ENCODE measurements around the gene FHIP1A. TPM values are rescaled to one million over a fixed set of nuclear protein-coding genes. Genes with fewer than 3 reads are reported as not detected.

FHIP1A gene
- total and polyA plus RNA-seq, 9 of the 15 experiments (the other 6 are each of a cell fraction or from before 2014, with no cell fraction given) = 0.01 to 0.95 (median 0.04) TPM; not detected in 4

DNA sequence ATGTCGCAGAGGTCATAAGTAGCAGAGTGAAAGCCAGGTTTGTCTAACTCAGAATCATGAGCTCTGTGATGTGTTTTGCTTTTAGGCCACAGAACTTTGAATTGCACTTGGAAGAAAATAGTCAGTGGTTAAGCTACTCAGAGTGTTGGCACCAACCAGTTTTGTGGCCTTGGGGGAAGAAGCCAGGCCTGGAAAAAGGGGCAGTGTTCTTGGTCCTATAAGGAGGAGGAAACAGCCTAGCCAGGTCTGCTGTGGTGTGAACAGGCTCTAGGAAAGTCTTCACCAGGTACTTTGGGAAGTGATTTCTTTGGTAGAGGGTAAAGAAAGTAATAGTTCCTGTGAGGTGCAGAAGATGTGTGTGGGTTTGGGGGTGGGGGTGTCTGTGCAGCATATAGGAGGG lies 49.2 kb downstream of the FHIP1A start:
- no peak overlapping the region for H3K27ac ChIP-seq (ENCODE audit: extremely low read depth, low read depth, low read length)
- in situ Hi-C loops (cut with MboI) (no loop called here), intact Hi-C loops (cut with micrococcal nuclease) (no loop called here)
- 0% methylated on average over 1 of the region's 1 CpG for WGBS (ENCODE audit: insufficient coverage, low coverage, missing lambda C conversion rate)
- POLR2A ChIA-PET = interaction anchor here (1.0 kb wide), 1 partner anchor 26 kb away, joined by 3 read pairs; no protein-coding TSS in a partner anchor
- 0 out of 5 replicates have a peak, but pooled peaks cover 0 to 4% of the 10 kb centered on the region in 2 experiments for H3K27me3 ChIP-seq (ENCODE audit: control insufficient read depth in 2 of 2, insufficient read depth in 2 of 2, low read length in 2 of 2)
- ATAC-seq (no peak), DNase-seq (ENCODE audit: extremely low read depth in 1 of 4, low spot score in 3 of 4) (no peak), FAIRE-seq (no peak)
- H3K9me3 ChIP-seq (replicated peaks; ENCODE audit: control insufficient read depth, insufficient read depth, low read depth, low read length) = no peaks in the 10 kb centered on the region
- no peaks in the 10 kb centered on the region for H3K4me1 ChIP-seq (replicated peaks in 1 of 2; ENCODE audit: control insufficient read depth in 2 of 2, insufficient read depth in 2 of 2, low read length in 2 of 2)
- no peak overlapping the region for H3K9ac ChIP-seq (ENCODE audit: insufficient read depth in 1 of 2, low read depth in 2 of 2, low read length in 2 of 2)
- no TSS peak for BruUV-seq (replicated peaks)
- H2AFZ ChIP-seq (ENCODE audit: low read depth, low read length) = no peak overlapping the region
- H3K4me2 ChIP-seq (ENCODE audit: insufficient read depth, low read length) = no peak overlapping the region
- H4K20me1 ChIP-seq (replicated peaks; ENCODE audit: control insufficient read depth, insufficient read depth, low read length) = no peaks in the 10 kb centered on the region
- H3K4me3 ChIP-seq = no peak overlapping the region
- CTCF ChIA-PET (ENCODE audit: low intra/inter-chr PET ratio) = no interaction called here
- H3K36me3 ChIP-seq (ENCODE audit: control insufficient read depth, insufficient read depth, low read length) = no peaks in the 10 kb centered on the region
- no peaks in the 10 kb centered on the region for H3K79me2 ChIP-seq (ENCODE audit: control insufficient read depth, insufficient read depth, low read length)
- H3K9me1 ChIP-seq (ENCODE audit: control insufficient read depth, insufficient read depth, low read length) = no peaks in the 10 kb centered on the region
- TF ChIP-seq SIRT6 (IDR thresholded peaks at IDR 0.05; ENCODE audit: low read depth, low read length) (no peak), ZNF217 (CRISPR knock-in tag; IDR thresholded peaks at IDR 0.05) (no peak), CBX2 (IDR thresholded peaks at IDR 0.05; ENCODE audit: insufficient read depth, low read length, poor library complexity, severe bottlenecking) (no peak), RBM22 (IDR thresholded peaks at IDR 0.05; ENCODE audit: low read depth, low read length, poor library complexity, severe bottlenecking) (no peak)
- TF ChIP-seq, protein P1, sequence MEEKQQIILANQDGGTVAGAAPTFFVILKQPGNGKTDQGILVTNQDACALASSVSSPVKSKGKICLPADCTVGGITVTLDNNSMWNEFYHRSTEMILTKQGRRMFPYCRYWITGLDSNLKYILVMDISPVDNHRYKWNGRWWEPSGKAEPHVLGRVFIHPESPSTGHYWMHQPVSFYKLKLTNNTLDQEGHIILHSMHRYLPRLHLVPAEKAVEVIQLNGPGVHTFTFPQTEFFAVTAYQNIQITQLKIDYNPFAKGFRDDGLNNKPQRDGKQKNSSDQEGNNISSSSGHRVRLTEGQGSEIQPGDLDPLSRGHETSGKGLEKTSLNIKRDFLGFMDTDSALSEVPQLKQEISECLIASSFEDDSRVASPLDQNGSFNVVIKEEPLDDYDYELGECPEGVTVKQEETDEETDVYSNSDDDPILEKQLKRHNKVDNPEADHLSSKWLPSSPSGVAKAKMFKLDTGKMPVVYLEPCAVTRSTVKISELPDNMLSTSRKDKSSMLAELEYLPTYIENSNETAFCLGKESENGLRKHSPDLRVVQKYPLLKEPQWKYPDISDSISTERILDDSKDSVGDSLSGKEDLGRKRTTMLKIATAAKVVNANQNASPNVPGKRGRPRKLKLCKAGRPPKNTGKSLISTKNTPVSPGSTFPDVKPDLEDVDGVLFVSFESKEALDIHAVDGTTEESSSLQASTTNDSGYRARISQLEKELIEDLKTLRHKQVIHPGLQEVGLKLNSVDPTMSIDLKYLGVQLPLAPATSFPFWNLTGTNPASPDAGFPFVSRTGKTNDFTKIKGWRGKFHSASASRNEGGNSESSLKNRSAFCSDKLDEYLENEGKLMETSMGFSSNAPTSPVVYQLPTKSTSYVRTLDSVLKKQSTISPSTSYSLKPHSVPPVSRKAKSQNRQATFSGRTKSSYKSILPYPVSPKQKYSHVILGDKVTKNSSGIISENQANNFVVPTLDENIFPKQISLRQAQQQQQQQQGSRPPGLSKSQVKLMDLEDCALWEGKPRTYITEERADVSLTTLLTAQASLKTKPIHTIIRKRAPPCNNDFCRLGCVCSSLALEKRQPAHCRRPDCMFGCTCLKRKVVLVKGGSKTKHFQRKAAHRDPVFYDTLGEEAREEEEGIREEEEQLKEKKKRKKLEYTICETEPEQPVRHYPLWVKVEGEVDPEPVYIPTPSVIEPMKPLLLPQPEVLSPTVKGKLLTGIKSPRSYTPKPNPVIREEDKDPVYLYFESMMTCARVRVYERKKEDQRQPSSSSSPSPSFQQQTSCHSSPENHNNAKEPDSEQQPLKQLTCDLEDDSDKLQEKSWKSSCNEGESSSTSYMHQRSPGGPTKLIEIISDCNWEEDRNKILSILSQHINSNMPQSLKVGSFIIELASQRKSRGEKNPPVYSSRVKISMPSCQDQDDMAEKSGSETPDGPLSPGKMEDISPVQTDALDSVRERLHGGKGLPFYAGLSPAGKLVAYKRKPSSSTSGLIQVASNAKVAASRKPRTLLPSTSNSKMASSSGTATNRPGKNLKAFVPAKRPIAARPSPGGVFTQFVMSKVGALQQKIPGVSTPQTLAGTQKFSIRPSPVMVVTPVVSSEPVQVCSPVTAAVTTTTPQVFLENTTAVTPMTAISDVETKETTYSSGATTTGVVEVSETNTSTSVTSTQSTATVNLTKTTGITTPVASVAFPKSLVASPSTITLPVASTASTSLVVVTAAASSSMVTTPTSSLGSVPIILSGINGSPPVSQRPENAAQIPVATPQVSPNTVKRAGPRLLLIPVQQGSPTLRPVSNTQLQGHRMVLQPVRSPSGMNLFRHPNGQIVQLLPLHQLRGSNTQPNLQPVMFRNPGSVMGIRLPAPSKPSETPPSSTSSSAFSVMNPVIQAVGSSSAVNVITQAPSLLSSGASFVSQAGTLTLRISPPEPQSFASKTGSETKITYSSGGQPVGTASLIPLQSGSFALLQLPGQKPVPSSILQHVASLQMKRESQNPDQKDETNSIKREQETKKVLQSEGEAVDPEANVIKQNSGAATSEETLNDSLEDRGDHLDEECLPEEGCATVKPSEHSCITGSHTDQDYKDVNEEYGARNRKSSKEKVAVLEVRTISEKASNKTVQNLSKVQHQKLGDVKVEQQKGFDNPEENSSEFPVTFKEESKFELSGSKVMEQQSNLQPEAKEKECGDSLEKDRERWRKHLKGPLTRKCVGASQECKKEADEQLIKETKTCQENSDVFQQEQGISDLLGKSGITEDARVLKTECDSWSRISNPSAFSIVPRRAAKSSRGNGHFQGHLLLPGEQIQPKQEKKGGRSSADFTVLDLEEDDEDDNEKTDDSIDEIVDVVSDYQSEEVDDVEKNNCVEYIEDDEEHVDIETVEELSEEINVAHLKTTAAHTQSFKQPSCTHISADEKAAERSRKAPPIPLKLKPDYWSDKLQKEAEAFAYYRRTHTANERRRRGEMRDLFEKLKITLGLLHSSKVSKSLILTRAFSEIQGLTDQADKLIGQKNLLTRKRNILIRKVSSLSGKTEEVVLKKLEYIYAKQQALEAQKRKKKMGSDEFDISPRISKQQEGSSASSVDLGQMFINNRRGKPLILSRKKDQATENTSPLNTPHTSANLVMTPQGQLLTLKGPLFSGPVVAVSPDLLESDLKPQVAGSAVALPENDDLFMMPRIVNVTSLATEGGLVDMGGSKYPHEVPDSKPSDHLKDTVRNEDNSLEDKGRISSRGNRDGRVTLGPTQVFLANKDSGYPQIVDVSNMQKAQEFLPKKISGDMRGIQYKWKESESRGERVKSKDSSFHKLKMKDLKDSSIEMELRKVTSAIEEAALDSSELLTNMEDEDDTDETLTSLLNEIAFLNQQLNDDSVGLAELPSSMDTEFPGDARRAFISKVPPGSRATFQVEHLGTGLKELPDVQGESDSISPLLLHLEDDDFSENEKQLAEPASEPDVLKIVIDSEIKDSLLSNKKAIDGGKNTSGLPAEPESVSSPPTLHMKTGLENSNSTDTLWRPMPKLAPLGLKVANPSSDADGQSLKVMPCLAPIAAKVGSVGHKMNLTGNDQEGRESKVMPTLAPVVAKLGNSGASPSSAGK (IDR thresholded peaks at IDR 0.05) = no peak
- TF ChIP-seq, protein P2, sequence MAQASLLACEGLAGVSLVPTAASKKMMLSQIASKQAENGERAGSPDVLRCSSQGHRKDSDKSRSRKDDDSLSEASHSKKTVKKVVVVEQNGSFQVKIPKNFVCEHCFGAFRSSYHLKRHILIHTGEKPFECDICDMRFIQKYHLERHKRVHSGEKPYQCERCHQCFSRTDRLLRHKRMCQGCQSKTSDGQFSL (CRISPR knock-in tag; IDR thresholded peaks at IDR 0.05) = no peak
- TF ChIP-seq, protein P2 (tag; IDR thresholded peaks at IDR 0.05) = no peak
